K562 (cell line): ENCODE results near the gene CBR4. TPM values are rescaled to one million over a fixed set of nuclear protein-coding genes. Genes with fewer than 3 reads are reported as not detected.
A peak's percentile ranks its signal among the peaks of the same experiment; 100 is the strongest.

Experiments used
- ATAC-seq: fragments of 200-7000 bp; cut with Tn5 transposase; 3 replicates; pipeline ENCODE4 v1.9.1; 2020; ENCODE audit warnings: moderate library complexity
- BruUV-seq: library from RNA; stranded (reverse); fragments of 400-500 nt; replicated peaks from 2 replicates; lab custom pipeline; 2021; lab: Mats Ljungman, UMichigan
- CTCF ChIA-PET: fragments of 300-600 bp; formaldehyde crosslinking; extraction: SDS; loops from one replicate; lab custom pipeline; 2021; ENCODE audit warnings: low intra/inter-chr PET ratio; lab: Yijun Ruan, JAX
- POLR2A ChIA-PET: fragments of 300-600, 350-650 bp; sonication (Branson Sonifier 250); formaldehyde crosslinking; extraction: SDS; loops from one replicate; lab custom pipeline; 2021; ENCODE audit warnings: antibody characterized with exemption, inconsistent platforms; lab: Yijun Ruan, JAX
- DNase-seq, 4 experiments: peaks; one replicate each; pipeline versions ENCODE4 v3.0.0 to v3.0.0-alpha.2; 2011 to 2018; ENCODE audit warnings: low spot score in 3 of 4, mixed read lengths in 3 of 4; ENCODE audit errors: extremely low read depth in 1 of 4
- FAIRE-seq: peaks from 2 replicates; lab custom pipeline; 2011; peaks lifted over from hg19 to GRCh38; lab: Jason Lieb, UNC
- H2AFZ ChIP-seq: 2 replicates; pipeline ENCODE4 v1.6.0; 2011; ENCODE audit warnings: low read depth, low read length, control low read depth, inconsistent platforms
- H3K27ac ChIP-seq: fragments of 200-600 bp; 3 replicates; pipeline ENCODE4 v1.8.0; 2011; ENCODE audit warnings: low read depth, mild to moderate bottlenecking, control low read depth, inconsistent platforms, low read length, moderate library complexity, mixed read lengths; ENCODE audit errors: extremely low read depth
- H3K27me3 ChIP-seq, 2 experiments: fragments of 300-600 bp in 1 of 2; 2 replicates in 1 of 2; 3 replicates in 1 of 2; pipeline versions ENCODE4 v1.6.0 to v1.8.0; 2011; ENCODE audit warnings: inconsistent platforms in 2 of 2, low read length in 2 of 2, mild to moderate bottlenecking in 1 of 2, mixed read lengths in 1 of 2, moderate library complexity in 1 of 2; ENCODE audit not compliant: control insufficient read depth in 2 of 2, insufficient read depth in 2 of 2
- H3K36me3 ChIP-seq: fragments of 300-600 bp; 3 replicates; pipeline ENCODE4 v1.8.0; 2011; ENCODE audit warnings: mild to moderate bottlenecking, low read length, inconsistent platforms; ENCODE audit not compliant: control insufficient read depth, insufficient read depth
- H3K4me1 ChIP-seq, 2 experiments: fragments of 200-600 bp in 1 of 2; replicated peaks in 1 of 2; 2 replicates in 1 of 2; 3 replicates in 1 of 2; pipeline versions ENCODE4 v1.5.1 to v1.8.0; 2011; ENCODE audit warnings: inconsistent platforms in 2 of 2, low read length in 2 of 2, mild to moderate bottlenecking in 1 of 2, mixed read lengths in 1 of 2, moderate library complexity in 1 of 2; ENCODE audit not compliant: control insufficient read depth in 2 of 2, insufficient read depth in 2 of 2
- H3K4me2 ChIP-seq: 2 replicates; pipeline ENCODE4 v1.6.1; 2011; ENCODE audit warnings: low read length, control low read depth, inconsistent platforms, mixed read lengths; ENCODE audit not compliant: insufficient read depth
- H3K4me3 ChIP-seq: fragments of 200-600 bp; sonication (generic), shearing (Covaris generic); 2 replicates; pipeline ENCODE4 v1.5.1; 2016; ENCODE audit warnings: control low read depth, inconsistent platforms
- H3K79me2 ChIP-seq: fragments of 200-600 bp; 3 replicates; pipeline ENCODE4 v1.8.0; 2011; ENCODE audit warnings: low read length, inconsistent platforms; ENCODE audit not compliant: control insufficient read depth, insufficient read depth
- H3K9ac ChIP-seq, 2 experiments: 2 replicates each; pipeline versions ENCODE4 v1.6.0 to v1.6.1; 2011; ENCODE audit warnings: low read depth in 2 of 2, low read length in 2 of 2, control low read depth in 1 of 2, inconsistent platforms in 1 of 2, mild to moderate bottlenecking in 1 of 2, mixed read lengths in 1 of 2; ENCODE audit not compliant: insufficient read depth in 1 of 2
- H3K9me1 ChIP-seq: one replicate; pipeline ENCODE4 v1.6.0; 2011; ENCODE audit warnings: inconsistent platforms, mild to moderate bottlenecking, low read length, moderate library complexity; ENCODE audit not compliant: control insufficient read depth, insufficient read depth
- H3K9me3 ChIP-seq: replicated peaks from 2 replicates; pipeline ENCODE4 v1.5.1; 2011; ENCODE audit warnings: low read depth, low read length, inconsistent platforms; ENCODE audit not compliant: control insufficient read depth, insufficient read depth
- H4K20me1 ChIP-seq: replicated peaks from 2 replicates; pipeline ENCODE4 v1.6.1; 2011; ENCODE audit warnings: low read length, inconsistent platforms, mixed read lengths; ENCODE audit not compliant: control insufficient read depth, insufficient read depth
- DACH1 ChIP-seq: fragments of 450-650 bp; IDR thresholded peaks from 2 replicates; pipeline ENCODE4 v1.6.1; 2018; ENCODE audit not compliant: partially characterized antibody
- MCM3 ChIP-seq: fragments of 450-650 bp; IDR thresholded peaks from 2 replicates; pipeline ENCODE4 v1.6.1; 2016
- NCOA2 ChIP-seq, 2 experiments: fragments of 450-650 bp; IDR thresholded peaks; 2 replicates each; pipeline ENCODE4 v1.6.1; 2018; ENCODE audit warnings: mild to moderate bottlenecking in 2 of 2, moderate library complexity in 1 of 2; ENCODE audit not compliant: partially characterized antibody in 2 of 2
- PTTG1 ChIP-seq: fragments of 450-650 bp; IDR thresholded peaks from 2 replicates; pipeline ENCODE4 v1.6.1; 2016; ENCODE audit warnings: low read depth, mild to moderate bottlenecking, missing genetic modification characterization, missing compliant biosample characterization
- RBM14 ChIP-seq: fragments of 200-400 bp; formaldehyde crosslinking; IDR thresholded peaks from 2 replicates; pipeline ENCODE4 v1.6.1; 2018; ENCODE audit warnings: low read depth, mild to moderate bottlenecking, low read length, moderate library complexity, borderline replicate concordance; ENCODE audit not compliant: insufficient read depth
- SIN3A ChIP-seq, 2 experiments: fragments of 150-350 bp in 1 of 2; IDR thresholded peaks; 2 replicates each; pipeline ENCODE4 v1.6.1; 2011 to 2016; ENCODE audit warnings: borderline replicate concordance in 2 of 2, low read depth in 2 of 2, low read length in 2 of 2, mild to moderate bottlenecking in 2 of 2, moderate library complexity in 2 of 2; ENCODE audit not compliant: control insufficient read depth in 1 of 2
- XRCC4 ChIP-seq: IDR thresholded peaks from one replicate; pipeline ENCODE4 v1.6.1; 2011; ENCODE audit not compliant: insufficient read depth, insufficient read length; ENCODE audit errors: extremely low read depth
- ZNF253 ChIP-seq: fragments of 250-450 bp; sonication (Bioruptor Pico); conservative IDR thresholded peaks from 2 replicates; pipeline ENCODE4 v1.6.1; 2021; ENCODE audit warnings: mild to moderate bottlenecking
- in situ Hi-C: fragments of 300-500 bp; cut with MboI; formaldehyde crosslinking; loops from 4 replicates; pipeline ENCODE4 v1.15.0; 2018; ENCODE audit warnings: inconsistent platforms, mixed read lengths
- intact Hi-C: fragments of 100-400 bp; cut with micrococcal nuclease; formaldehyde crosslinking; loops from 2 replicates; pipeline ENCODE4 v1.14.2; 2022
- polyA plus RNA-seq, 8 experiments: library from polyadenylated mRNA; depleted of rRNA in 4 of 8; stranded (reverse) in 5 of 8; unstranded in 3 of 8; fragments of >200 nt; fragmentation: Nextera tagmentation in 2 of 8; fragmentation: Illumina TruSeq in 1 of 8; extraction: Ambion mirVana in 2 of 8; extraction: Trizol in 1 of 8; gene quantifications; 2 replicates each; pipeline versions ENCODE4 v1.2.1 to v1.2.3, GENCODE V29; 2011 to 2014; ENCODE audit warnings: inconsistent platforms in 1 of 8, missing spikeins in 1 of 8
- total RNA-seq, 7 experiments: library from RNA; depleted of rRNA in 6 of 7; stranded (reverse); fragments of >200 nt in 6 of 7; fragmentation: Illumina TruSeq in 2 of 7; extraction: Trizol in 2 of 7; gene quantifications; 2 replicates each; pipeline versions ENCODE4 v1.2.1 to v1.2.3, GENCODE V29; 2011 to 2021; ENCODE audit warnings: low replicate concordance in 1 of 7
- TF ChIP-seq, protein P1 (sequence below): fragments of 450-650 bp; formaldehyde crosslinking; IDR thresholded peaks from 2 replicates; pipeline ENCODE4 v1.4.0; 2022; ENCODE audit warnings: missing genetic modification characterization
- TF ChIP-seq, protein P2 (sequence below): sonication (generic); formaldehyde crosslinking; IDR thresholded peaks from 2 replicates; pipeline ENCODE4 v1.8.1; 2022; ENCODE audit warnings: missing genetic modification reagents
- TF ChIP-seq, protein P3 (sequence below): fragments of 450-650 bp; formaldehyde crosslinking; IDR thresholded peaks from 2 replicates; pipeline ENCODE4 v1.4.0; 2022; ENCODE audit warnings: missing genetic modification characterization
- TF ChIP-seq, protein P4 (sequence below): fragments of 450-650 bp; IDR thresholded peaks from 2 replicates; pipeline ENCODE4 v1.7.1; 2018; ENCODE audit warnings: mild to moderate bottlenecking, low read depth; ENCODE audit not compliant: partially characterized antibody
- TF ChIP-seq, protein P5 (sequence below), 2 experiments: fragments of 200-800 bp in 1 of 2; sonication (Bioruptor generic) in 1 of 2; sonication (generic) in 1 of 2; formaldehyde crosslinking in 1 of 2; IDR thresholded peaks in 1 of 2; conservative IDR thresholded peaks in 1 of 2; 2 replicates each; pipeline versions ENCODE4 v1.5.0 to v1.6.1; 2016 to 2020; ENCODE audit warnings: missing compliant biosample characterization in 1 of 2, missing genetic modification characterization in 1 of 2, missing genetic modification reagents in 1 of 2

CBR4 gene
- total and polyA plus RNA-seq, 9 of the 15 experiments (the other 6 are each of a cell fraction or from before 2014, with no cell fraction given) = 12.1 to 26.4 (median 18.6) TPM

DNA sequence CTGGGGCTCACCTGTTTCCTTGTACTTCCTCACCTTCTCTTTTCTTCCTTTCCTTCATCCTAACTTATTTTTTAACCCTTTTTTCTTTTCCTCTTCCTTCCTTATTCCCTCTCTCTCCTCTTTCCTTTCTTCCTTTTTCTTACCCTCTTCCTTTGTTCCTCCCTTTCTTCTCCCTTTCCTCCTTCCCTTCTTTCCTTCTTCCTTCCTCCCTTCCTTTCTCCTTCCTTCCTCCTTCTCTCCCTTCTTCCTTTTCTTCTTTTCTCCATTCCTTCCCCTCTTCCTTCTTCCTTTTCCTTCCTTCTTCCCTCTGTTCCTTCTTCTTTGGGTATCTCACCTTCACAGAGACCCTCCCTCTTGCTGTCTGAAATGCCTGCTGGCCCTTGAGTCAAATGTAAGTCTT is 22.1 kb upstream of the CBR4 start:
- FAIRE-seq (no peak), DNase-seq (no peak), ATAC-seq (no peak)
- H3K9me3 ChIP-seq = no peaks in the 10 kb centered on the region
- in situ Hi-C loops = no loop called here
- no TSS peak for BruUV-seq
- no peak overlapping the region for H2AFZ ChIP-seq
- ChIA-PET CTCF (no interaction called here), POLR2A (no interaction called here)
- H3K27me3 ChIP-seq = peaks cover 0 to 3% of the 10 kb centered on the region in 2 experiments; a peak in 1 of 5 replicates
- H3K79me2 ChIP-seq = no peaks in the 10 kb centered on the region
- H3K9ac ChIP-seq = no peak overlapping the region
- no peak overlapping the region for H3K4me3 ChIP-seq
- H3K36me3 ChIP-seq = no peaks in the 10 kb centered on the region
- no peak overlapping the region for H3K27ac ChIP-seq
- no peaks in the 10 kb centered on the region; the same call in 1 of the 2 replicates for H4K20me1 ChIP-seq
- H3K4me2 ChIP-seq = no peak overlapping the region
- intact Hi-C loops = no loop called here
- H3K9me1 ChIP-seq = no peaks in the 10 kb centered on the region
- peaks cover 0 to 4% of the 10 kb centered on the region in 2 experiments; a peak in 1 of 5 replicates for H3K4me1 ChIP-seq
- TF ChIP-seq, protein P1, sequence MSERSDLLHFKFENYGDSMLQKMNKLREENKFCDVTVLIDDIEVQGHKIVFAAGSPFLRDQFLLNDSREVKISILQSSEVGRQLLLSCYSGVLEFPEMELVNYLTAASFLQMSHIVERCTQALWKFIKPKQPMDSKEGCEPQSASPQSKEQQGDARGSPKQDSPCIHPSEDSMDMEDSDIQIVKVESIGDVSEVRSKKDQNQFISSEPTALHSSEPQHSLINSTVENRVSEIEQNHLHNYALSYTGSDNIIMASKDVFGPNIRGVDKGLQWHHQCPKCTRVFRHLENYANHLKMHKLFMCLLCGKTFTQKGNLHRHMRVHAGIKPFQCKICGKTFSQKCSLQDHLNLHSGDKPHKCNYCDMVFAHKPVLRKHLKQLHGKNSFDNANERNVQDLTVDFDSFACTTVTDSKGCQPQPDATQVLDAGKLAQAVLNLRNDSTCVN (CRISPR knock-in tag) = peak; percentile 85; the same call in 1 of the 2 replicates
- TF ChIP-seq XRCC4 = no peak
- TF ChIP-seq SIN3A (IDR thresholded peaks at IDR 0.05; ENCODE audit: borderline replicate concordance in 2 of 2, control insufficient read depth in 1 of 2, low read depth in 2 of 2, low read length in 2 of 2) = no peak
- TF ChIP-seq, protein P2, sequence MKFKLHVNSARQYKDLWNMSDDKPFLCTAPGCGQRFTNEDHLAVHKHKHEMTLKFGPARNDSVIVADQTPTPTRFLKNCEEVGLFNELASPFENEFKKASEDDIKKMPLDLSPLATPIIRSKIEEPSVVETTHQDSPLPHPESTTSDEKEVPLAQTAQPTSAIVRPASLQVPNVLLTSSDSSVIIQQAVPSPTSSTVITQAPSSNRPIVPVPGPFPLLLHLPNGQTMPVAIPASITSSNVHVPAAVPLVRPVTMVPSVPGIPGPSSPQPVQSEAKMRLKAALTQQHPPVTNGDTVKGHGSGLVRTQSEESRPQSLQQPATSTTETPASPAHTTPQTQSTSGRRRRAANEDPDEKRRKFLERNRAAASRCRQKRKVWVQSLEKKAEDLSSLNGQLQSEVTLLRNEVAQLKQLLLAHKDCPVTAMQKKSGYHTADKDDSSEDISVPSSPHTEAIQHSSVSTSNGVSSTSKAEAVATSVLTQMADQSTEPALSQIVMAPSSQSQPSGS (CRISPR knock-in tag) = no peak
- no peak for TF ChIP-seq DACH1
- no peak for TF ChIP-seq PTTG1 (tag)
- peak; percentile 61; the same call in 1 of the 2 replicates for TF ChIP-seq MCM3
- TF ChIP-seq, protein P3, sequence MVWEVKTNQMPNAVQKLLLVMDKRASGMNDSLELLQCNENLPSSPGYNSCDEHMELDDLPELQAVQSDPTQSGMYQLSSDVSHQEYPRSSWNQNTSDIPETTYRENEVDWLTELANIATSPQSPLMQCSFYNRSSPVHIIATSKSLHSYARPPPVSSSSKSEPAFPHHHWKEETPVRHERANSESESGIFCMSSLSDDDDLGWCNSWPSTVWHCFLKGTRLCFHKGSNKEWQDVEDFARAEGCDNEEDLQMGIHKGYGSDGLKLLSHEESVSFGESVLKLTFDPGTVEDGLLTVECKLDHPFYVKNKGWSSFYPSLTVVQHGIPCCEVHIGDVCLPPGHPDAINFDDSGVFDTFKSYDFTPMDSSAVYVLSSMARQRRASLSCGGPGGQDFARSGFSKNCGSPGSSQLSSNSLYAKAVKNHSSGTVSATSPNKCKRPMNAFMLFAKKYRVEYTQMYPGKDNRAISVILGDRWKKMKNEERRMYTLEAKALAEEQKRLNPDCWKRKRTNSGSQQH = peak; percentile 84; the same call in 1 of the 2 replicates
- TF ChIP-seq, protein P4, sequence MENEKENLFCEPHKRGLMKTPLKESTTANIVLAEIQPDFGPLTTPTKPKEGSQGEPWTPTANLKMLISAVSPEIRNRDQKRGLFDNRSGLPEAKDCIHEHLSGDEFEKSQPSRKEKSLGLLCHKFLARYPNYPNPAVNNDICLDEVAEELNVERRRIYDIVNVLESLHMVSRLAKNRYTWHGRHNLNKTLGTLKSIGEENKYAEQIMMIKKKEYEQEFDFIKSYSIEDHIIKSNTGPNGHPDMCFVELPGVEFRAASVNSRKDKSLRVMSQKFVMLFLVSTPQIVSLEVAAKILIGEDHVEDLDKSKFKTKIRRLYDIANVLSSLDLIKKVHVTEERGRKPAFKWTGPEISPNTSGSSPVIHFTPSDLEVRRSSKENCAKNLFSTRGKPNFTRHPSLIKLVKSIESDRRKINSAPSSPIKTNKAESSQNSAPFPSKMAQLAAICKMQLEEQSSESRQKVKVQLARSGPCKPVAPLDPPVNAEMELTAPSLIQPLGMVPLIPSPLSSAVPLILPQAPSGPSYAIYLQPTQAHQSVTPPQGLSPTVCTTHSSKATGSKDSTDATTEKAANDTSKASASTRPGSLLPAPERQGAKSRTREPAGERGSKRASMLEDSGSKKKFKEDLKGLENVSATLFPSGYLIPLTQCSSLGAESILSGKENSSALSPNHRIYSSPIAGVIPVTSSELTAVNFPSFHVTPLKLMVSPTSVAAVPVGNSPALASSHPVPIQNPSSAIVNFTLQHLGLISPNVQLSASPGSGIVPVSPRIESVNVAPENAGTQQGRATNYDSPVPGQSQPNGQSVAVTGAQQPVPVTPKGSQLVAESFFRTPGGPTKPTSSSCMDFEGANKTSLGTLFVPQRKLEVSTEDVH = no peak
- TF ChIP-seq, protein P5, sequence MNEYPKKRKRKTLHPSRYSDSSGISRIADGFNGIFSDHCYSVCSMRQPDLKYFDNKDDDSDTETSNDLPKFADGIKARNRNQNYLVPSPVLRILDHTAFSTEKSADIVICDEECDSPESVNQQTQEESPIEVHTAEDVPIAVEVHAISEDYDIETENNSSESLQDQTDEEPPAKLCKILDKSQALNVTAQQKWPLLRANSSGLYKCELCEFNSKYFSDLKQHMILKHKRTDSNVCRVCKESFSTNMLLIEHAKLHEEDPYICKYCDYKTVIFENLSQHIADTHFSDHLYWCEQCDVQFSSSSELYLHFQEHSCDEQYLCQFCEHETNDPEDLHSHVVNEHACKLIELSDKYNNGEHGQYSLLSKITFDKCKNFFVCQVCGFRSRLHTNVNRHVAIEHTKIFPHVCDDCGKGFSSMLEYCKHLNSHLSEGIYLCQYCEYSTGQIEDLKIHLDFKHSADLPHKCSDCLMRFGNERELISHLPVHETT (CRISPR knock-in tag; conservative IDR thresholded peaks at IDR 0.05 in 1 of 2, IDR thresholded peaks at IDR 0.05 in 1 of 2) = no peak
- TF ChIP-seq RBM14 = no peak
- TF ChIP-seq ZNF253 (CRISPR knock-in tag) = no peak
- TF ChIP-seq NCOA2 (IDR thresholded peaks at IDR 0.05; ENCODE audit: partially characterized antibody in 2 of 2) = no peak
